Gastroesophageal sphincter (tissue), 4 donors: Measurements from ENCODE around the gene ERO1A. TPM values are rescaled to one million over a fixed set of nuclear protein-coding genes. Genes with fewer than 3 reads are reported as not detected.

Source experiments
- ATAC-seq: fragments of 150-250 bp; one replicate; pipeline ENCODE4 v1.9.1; 2016; ENCODE audit warnings: mild to moderate bottlenecking, moderate library complexity
- H3K27ac ChIP-seq, 4 donors: fragments of 200-600 bp; sonication (generic) in 3 of 4; 1 replicate in 3 of 4; 2 replicates in 1 of 4; pipeline ENCODE4 v1.5.1; 2016 to 2019
- H3K27me3 ChIP-seq: fragments of 200-600 bp; sonication (generic); one replicate; pipeline ENCODE4 v1.5.1; 2019
- H3K36me3 ChIP-seq, 2 donors: fragments of 200-600 bp; sonication (generic); one replicate each; pipeline ENCODE4 v1.5.1; 2019; ENCODE audit warnings: control low read depth in 1 of 2
- H3K4me1 ChIP-seq, 3 donors: fragments of 200-600 bp; sonication (generic); 1 replicate in 2 of 3; 2 replicates in 1 of 3; pipeline ENCODE4 v1.5.1; 2016 to 2019; ENCODE audit warnings: control low read depth in 2 of 3
- H3K4me3 ChIP-seq, 2 donors: fragments of 200-600 bp; sonication (generic); one replicate each; pipeline ENCODE4 v1.5.1; 2019; ENCODE audit warnings: mild to moderate bottlenecking in 1 of 2, moderate library complexity in 1 of 2
- H3K9me3 ChIP-seq, 3 donors: fragments of 200-600 bp; sonication (generic); one replicate each; pipeline ENCODE4 v1.5.1; 2017 to 2019; ENCODE audit warnings: control low read depth in 2 of 3
- EP300 ChIP-seq: sonication (generic); formaldehyde crosslinking; IDR thresholded peaks from one replicate; pipeline ENCODE4 v1.6.1; 2017; ENCODE audit warnings: antibody characterized with exemption, mild to moderate bottlenecking
- POLR2A ChIP-seq, 2 donors: fragments of 450-650 bp; IDR thresholded peaks; one replicate each; pipeline ENCODE4 v1.6.1; 2017; ENCODE audit warnings: antibody characterized with exemption in 2 of 2, mild to moderate bottlenecking in 2 of 2, moderate library complexity in 1 of 2
- POLR2AphosphoS5 ChIP-seq: sonication (generic); formaldehyde crosslinking; IDR thresholded peaks from one replicate; pipeline ENCODE4 v1.6.1; 2017; ENCODE audit warnings: antibody characterized with exemption
- WGBS, 2 donors: methylation state at CpG; one replicate each; pipeline ENCODE4 v1.1.5; 2018; ENCODE audit warnings: low coverage in 1 of 2; 5-methylcytosine and 5-hydroxymethylcytosine counted together
- total RNA-seq, 4 donors: library from RNA; depleted of rRNA; stranded (reverse); fragments of >200 nt; gene quantifications; one replicate each; pipeline ENCODE4 v1.1.0, GENCODE V29; 2016
- TF ChIP-seq, protein P1 (sequence below), 4 experiments: fragments of 200-600 bp in 2 of 4; fragments of 450-650 bp in 2 of 4; sonication (generic) in 1 of 4; IDR thresholded peaks; one replicate each; pipeline ENCODE4 v1.5.1; 2017 to 2019; ENCODE audit warnings: antibody characterized with exemption in 4 of 4, mild to moderate bottlenecking in 2 of 4, moderate library complexity in 2 of 4

The ERO1A gene
- total RNA-seq, 4 donors from 2014 or later: 41.9 to 55.1 (median 45.3) TPM

DNA sequence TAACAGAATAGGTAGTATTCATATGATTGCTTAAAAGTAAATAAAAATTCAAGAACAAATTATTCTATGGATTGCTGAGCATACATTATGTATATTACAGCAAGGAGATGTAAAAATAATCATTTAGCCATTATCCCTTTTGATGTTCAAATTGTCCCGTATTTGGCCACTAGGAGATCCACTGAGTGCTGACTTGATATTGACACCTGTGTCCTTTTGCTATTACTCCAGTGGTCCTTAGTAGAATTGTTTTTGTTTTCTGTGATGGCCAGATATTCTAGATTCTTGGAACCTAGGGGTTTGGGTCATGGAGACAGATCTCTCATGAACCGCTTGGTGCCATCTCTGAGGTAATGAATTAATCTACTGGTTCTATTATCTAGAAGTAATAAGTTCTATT is 16.8 kb downstream of the ERO1A start:
- H3K36me3 ChIP-seq: peaks cover 0 to 73% of the 10 kb centered on the region in 2 donors
- no peaks in the 10 kb centered on the region for H3K4me1 ChIP-seq
- TF ChIP-seq, protein P1, sequence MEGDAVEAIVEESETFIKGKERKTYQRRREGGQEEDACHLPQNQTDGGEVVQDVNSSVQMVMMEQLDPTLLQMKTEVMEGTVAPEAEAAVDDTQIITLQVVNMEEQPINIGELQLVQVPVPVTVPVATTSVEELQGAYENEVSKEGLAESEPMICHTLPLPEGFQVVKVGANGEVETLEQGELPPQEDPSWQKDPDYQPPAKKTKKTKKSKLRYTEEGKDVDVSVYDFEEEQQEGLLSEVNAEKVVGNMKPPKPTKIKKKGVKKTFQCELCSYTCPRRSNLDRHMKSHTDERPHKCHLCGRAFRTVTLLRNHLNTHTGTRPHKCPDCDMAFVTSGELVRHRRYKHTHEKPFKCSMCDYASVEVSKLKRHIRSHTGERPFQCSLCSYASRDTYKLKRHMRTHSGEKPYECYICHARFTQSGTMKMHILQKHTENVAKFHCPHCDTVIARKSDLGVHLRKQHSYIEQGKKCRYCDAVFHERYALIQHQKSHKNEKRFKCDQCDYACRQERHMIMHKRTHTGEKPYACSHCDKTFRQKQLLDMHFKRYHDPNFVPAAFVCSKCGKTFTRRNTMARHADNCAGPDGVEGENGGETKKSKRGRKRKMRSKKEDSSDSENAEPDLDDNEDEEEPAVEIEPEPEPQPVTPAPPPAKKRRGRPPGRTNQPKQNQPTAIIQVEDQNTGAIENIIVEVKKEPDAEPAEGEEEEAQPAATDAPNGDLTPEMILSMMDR (IDR thresholded peaks at IDR 0.05): peak in 2 of 4 experiments; percentile 14 to 19
- no peak for TF ChIP-seq EP300
- ATAC-seq: no peak
- H3K9me3 ChIP-seq: no peaks in the 10 kb centered on the region
- no peak overlapping the region for H3K27ac ChIP-seq
- H3K4me3 ChIP-seq: no peak overlapping the region
- H3K27me3 ChIP-seq: no peaks in the 10 kb centered on the region
- 94 to 100% methylated on average over 2 of the region's 2 CpGs for WGBS, 2 donors

DNA sequence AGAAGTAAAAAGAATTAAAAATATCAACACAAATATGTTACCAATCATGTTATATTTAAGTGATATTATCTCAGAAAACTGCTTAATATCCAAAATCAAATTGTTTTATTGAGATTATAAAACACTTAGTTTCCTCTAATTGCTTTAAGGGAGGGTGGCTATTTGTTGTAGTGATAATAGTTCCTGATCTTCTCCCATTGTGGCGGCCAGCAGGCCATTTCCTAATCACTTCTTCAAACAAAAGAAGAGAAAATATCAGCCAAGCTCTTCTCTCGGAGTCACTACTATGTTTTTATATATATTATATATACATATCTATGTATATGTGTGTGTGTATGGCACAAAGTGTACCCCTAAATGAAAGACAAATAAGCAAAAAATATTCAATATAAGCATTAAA is 31.5 kb downstream of the ERO1A start:
- Histone ChIP-seq H3K36me3 (peaks cover 0 to 56% of the 10 kb centered on the region in 2 donors), H3K9me3 (no peaks in the 10 kb centered on the region), H3K4me1 (no peaks in the 10 kb centered on the region), H3K27me3 (no peaks in the 10 kb centered on the region), H3K4me3 (no peak overlapping the region), H3K27ac (no peak overlapping the region)
- no peak for ATAC-seq
- TF ChIP-seq EP300: no peak
- TF ChIP-seq, protein P1 (IDR thresholded peaks at IDR 0.05): no peak
- no peak for TF ChIP-seq POLR2A (IDR thresholded peaks at IDR 0.05)
- no peak for TF ChIP-seq POLR2AphosphoS5
- 91 to 95% methylated on average over 2 of the region's 2 CpGs for WGBS, 2 donors

DNA sequence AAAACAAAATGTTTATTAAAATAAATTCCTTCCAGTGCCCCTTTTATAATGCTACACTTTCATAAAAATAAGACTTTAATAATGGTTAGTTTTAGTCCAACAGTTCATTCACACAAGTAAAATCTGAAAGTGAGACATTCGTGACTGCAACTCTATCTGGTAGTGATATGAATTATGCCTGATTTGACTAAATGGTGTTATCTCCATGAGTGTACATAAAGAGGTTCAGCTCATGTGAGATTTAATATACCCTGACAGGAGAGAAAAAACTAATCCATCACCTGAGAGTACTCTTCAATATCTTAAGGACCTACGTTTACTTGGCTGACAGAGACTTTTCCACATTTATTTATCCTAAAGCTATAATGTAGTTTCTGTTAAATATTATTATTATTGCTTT is 34.0 kb downstream of the ERO1A start:
- H3K9me3 ChIP-seq: no peaks in the 10 kb centered on the region
- H3K27ac ChIP-seq: no peak overlapping the region
- ATAC-seq: no peak
- H3K36me3 ChIP-seq: peaks cover 0 to 64% of the 10 kb centered on the region in 2 donors
- TF ChIP-seq, protein P1 (IDR thresholded peaks at IDR 0.05): no peak
- TF ChIP-seq POLR2A (IDR thresholded peaks at IDR 0.05) (no peak), POLR2AphosphoS5 (no peak), EP300 (no peak)
- no peaks in the 10 kb centered on the region for H3K4me1 ChIP-seq
- no peaks in the 10 kb centered on the region for H3K27me3 ChIP-seq
- 96% methylated on average over 2 of the region's 2 CpGs for WGBS, 2 donors
- H3K4me3 ChIP-seq: no peak overlapping the region

DNA sequence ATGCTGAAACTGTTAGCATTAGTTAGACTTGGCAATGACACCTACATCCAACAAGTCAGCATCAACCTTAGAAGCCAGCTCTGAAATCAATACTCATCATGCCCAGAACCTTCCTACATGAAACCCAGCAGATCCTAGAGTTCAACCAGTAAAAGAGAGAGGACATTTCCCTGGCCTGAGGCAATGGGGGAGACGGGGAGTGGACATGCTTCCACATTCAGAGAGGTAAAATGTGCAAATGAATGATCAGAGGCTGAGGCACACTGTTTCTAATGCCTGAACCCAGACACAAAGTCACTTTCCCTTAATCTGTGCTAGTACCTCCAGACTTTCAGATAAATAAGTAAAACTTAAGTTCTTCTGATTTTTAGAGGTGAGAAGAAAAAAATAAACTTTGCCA is 34.5 kb downstream of the ERO1A start:
- H3K36me3 ChIP-seq: peaks cover 0 to 61% of the 10 kb centered on the region in 2 donors
- no peaks in the 10 kb centered on the region for H3K27me3 ChIP-seq
- TF ChIP-seq POLR2AphosphoS5: no peak
- TF ChIP-seq, protein P1 (IDR thresholded peaks at IDR 0.05): no peak
- no peak for TF ChIP-seq EP300
- TF ChIP-seq POLR2A (IDR thresholded peaks at IDR 0.05): no peak
- WGBS, 2 donors: 75 to 100% methylated on average over 1 of the region's 1 CpG
- ATAC-seq: no peak
- no peaks in the 10 kb centered on the region for H3K4me1 ChIP-seq
- H3K9me3 ChIP-seq: no peaks in the 10 kb centered on the region
- no peak overlapping the region for H3K4me3 ChIP-seq
- no peak overlapping the region for H3K27ac ChIP-seq

DNA sequence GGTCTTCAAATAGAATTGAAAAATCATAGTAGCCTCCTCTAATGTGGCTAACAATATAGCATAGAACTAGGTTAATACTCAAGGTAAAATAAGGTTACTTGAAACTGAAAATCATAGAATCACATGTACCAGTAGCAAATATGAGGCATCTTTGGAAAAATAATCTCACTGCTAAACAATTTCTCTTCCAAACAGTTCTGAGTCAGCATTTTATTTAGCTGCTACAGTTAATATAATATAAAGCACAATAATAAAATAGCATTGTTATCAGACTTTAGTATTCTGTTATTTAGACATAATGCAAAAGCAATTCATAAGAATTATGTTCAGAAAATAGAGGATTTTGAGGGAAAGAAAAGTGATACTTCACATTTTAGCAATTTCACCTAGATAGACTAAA is 35.0 kb downstream of the ERO1A start:
- H3K9me3 ChIP-seq: no peaks in the 10 kb centered on the region
- H3K4me3 ChIP-seq: no peak overlapping the region
- H3K4me1 ChIP-seq: no peaks in the 10 kb centered on the region
- no peaks in the 10 kb centered on the region for H3K27me3 ChIP-seq
- H3K27ac ChIP-seq: no peak overlapping the region
- peaks cover 0 to 60% of the 10 kb centered on the region in 2 donors for H3K36me3 ChIP-seq
- TF ChIP-seq POLR2A (IDR thresholded peaks at IDR 0.05) (no peak), EP300 (no peak), POLR2AphosphoS5 (no peak)
- TF ChIP-seq, protein P1 (IDR thresholded peaks at IDR 0.05): no peak
- no peak for ATAC-seq
